Measurements from ENCODE around the gene OR6A2. TPM values are rescaled to one million over a fixed set of nuclear protein-coding genes. Genes with fewer than 3 reads are reported as not detected.

OR6A2 gene
- not detected for total RNA-seq
- long read RNA-seq = 0 reads

- intact Hi-C loops (cut with micrococcal nuclease) = no loop called here
- Histone ChIP-seq H3K27me3 (ENCODE audit: low read depth) (no peaks in the 10 kb centered on the region), H3K27ac (replicated peaks) (no peak within 1 kb of the TSS), H3K9me3 (replicated peaks) (peaks cover 12% of the 10 kb centered on the region), H3K4me3 (no peak within 1 kb of the TSS), H3K4me1 (no peaks in the 10 kb centered on the region), H3K36me3 (no peaks in the 10 kb centered on the region)
- DNase-seq = no peak
- TF ChIP-seq CTCF (IDR thresholded peaks at IDR 0.05; ENCODE audit: borderline replicate concordance) = no peak
Observed at GRCh38 chr11:6799402-6799801, at the start of gene OR6A2. OR6A2 (minus strand) TSS chr11:6799689; CDS start chr11:6795708, 3,981 bp downstream.

DNA sequence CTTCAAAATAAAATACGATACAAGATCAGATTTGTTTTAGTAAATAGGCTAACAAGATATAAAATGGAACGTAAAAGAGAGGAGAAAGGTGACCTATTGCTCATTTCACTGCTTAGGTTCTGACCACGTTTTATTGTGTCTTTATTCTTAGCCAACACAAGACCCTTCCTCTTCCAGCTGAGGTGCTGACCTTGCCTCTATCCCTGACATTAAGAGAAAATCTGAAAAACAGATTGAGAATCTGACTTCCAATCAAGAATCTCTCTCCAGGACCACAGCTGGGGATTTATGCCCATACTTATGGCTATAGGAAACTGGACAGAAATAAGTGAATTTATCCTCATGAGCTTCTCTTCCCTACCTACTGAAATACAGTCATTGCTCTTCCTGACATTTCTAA, 45.9 kb upstream of the OR6A2 start, which contains the start of gene OR10A5:
TSS of gene OR10A5 (plus strand) at position 301 of the 400 bp plus-strand sequence. CDS start at position 301, 0 bp downstream.
- no peak within 1 kb of the TSS for H3K4me3 ChIP-seq
- no peak for DNase-seq
- H3K9me3 ChIP-seq (replicated peaks) = peaks cover 13% of the 10 kb centered on the region
- no peak for TF ChIP-seq CTCF (IDR thresholded peaks at IDR 0.05; ENCODE audit: borderline replicate concordance)
- intact Hi-C loops (cut with micrococcal nuclease) = no loop called here
- H3K27ac ChIP-seq (replicated peaks) = no peak within 1 kb of the TSS
- no peaks in the 10 kb centered on the region for H3K4me1 ChIP-seq
- H3K27me3 ChIP-seq (ENCODE audit: low read depth) = peaks cover 5% of the 10 kb centered on the region
- H3K36me3 ChIP-seq = no peaks in the 10 kb centered on the region

GRCh38 chr11:6844356-6844755, 44.9 kb upstream of the OR6A2 start:
- Histone ChIP-seq H3K27me3 (ENCODE audit: low read depth) (peaks cover 5% of the 10 kb centered on the region), H3K9me3 (replicated peaks) (peaks cover 13% of the 10 kb centered on the region), H3K27ac (replicated peaks) (no peak overlapping the region), H3K4me1 (no peaks in the 10 kb centered on the region), H3K4me3 (no peak overlapping the region), H3K36me3 (no peaks in the 10 kb centered on the region)
- no peak for TF ChIP-seq CTCF (IDR thresholded peaks at IDR 0.05; ENCODE audit: borderline replicate concordance)
- intact Hi-C loops (cut with micrococcal nuclease) = no loop called here
- no peak for DNase-seq

DNA sequence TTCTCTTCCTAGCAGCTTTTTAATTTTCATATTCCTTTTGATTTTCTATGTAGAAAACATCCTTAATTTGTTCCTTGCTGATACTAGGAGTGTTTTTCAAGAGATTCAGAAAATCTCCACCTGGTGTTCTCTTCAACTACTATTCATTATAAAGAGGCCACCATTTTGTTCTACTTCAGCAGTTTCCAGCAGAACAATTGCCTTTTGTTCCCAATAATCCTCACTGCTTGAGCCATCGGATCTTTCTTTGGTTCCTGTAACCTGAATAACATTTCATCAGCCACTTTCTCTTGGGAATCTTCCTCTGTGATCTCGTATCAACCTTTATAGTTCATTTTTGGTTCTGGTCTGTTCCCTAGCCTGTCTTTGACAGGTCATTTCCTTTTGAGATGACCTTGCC, 44.2 kb upstream of the OR6A2 start:
- no peak for TF ChIP-seq CTCF (IDR thresholded peaks at IDR 0.05; ENCODE audit: borderline replicate concordance)
- intact Hi-C loops (cut with micrococcal nuclease) = no loop called here
- no peaks in the 10 kb centered on the region for H3K4me1 ChIP-seq
- no peak for DNase-seq
- H3K27me3 ChIP-seq (ENCODE audit: low read depth) = peaks cover 5% of the 10 kb centered on the region
- no peak overlapping the region for H3K4me3 ChIP-seq
- no peak overlapping the region for H3K27ac ChIP-seq (replicated peaks)
- no peaks in the 10 kb centered on the region for H3K36me3 ChIP-seq
- peaks cover 13% of the 10 kb centered on the region for H3K9me3 ChIP-seq (replicated peaks)

GRCh38 chr11:6841694-6842093, 42.2 kb upstream of the OR6A2 start:
- no peaks in the 10 kb centered on the region for H3K4me1 ChIP-seq
- no peak for DNase-seq
- peaks cover 5% of the 10 kb centered on the region for H3K27me3 ChIP-seq (ENCODE audit: low read depth)
- no peak for TF ChIP-seq CTCF (IDR thresholded peaks at IDR 0.05; ENCODE audit: borderline replicate concordance)
- H3K4me3 ChIP-seq = no peak overlapping the region
- no peaks in the 10 kb centered on the region for H3K36me3 ChIP-seq
- peaks cover 13% of the 10 kb centered on the region for H3K9me3 ChIP-seq (replicated peaks)
- H3K27ac ChIP-seq (replicated peaks) = no peak overlapping the region
- intact Hi-C loops (cut with micrococcal nuclease) = no loop called here

Measured in left ventricle myocardium inferior (tissue), 1 donor.